HG02852 (cell line): ENCODE data around the gene CDK6.

Source experiments
- ATAC-seq: cut with Tn5 transposase; IDR thresholded peaks from one replicate; pipeline ENCODE4 v1.9.1; 2021; ENCODE audit warnings: mild to moderate bottlenecking, moderate library complexity; ENCODE audit not compliant: unreplicated experiment

The CDK6 gene

DNA sequence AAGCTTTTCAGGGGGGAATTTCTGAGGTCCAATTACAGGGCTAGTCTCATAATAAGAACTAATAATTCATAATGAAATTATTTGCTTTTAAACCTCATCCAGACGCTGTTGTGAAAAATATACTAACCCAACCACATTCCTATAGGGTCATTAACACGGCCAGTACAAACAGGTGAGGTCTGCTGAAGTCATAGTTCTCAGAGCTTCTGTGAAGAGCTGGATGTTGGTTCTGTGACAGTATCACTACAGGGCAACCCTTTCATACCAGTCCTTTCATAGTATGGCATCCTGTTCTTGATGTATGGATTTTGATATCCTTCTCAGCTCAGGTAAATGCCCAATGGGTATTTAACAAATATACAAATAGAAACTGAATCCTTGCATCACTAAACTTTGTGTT is 183.8 kb downstream of the CDK6 start:
- ATAC-seq: no peak

DNA sequence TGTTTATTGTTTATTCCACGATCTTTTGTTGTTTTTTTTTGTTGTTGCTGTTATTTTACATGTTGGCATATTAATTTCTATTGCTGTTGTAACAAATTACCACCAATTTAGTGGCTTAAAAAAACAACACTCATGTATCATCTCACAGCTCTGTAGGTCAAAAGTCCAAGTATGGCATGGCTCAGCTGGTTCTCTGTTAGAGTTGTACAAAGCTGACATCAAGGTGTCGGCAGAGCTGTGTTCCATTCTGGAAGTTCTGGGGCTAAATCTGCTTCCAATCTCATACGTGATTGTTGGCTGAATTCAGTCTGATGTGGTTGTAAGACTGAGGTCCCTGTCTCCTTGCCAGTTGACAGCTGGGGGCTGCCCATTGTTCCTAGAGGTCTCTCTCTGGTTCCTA is 186.0 kb downstream of the CDK6 start:
- no peak for ATAC-seq

DNA sequence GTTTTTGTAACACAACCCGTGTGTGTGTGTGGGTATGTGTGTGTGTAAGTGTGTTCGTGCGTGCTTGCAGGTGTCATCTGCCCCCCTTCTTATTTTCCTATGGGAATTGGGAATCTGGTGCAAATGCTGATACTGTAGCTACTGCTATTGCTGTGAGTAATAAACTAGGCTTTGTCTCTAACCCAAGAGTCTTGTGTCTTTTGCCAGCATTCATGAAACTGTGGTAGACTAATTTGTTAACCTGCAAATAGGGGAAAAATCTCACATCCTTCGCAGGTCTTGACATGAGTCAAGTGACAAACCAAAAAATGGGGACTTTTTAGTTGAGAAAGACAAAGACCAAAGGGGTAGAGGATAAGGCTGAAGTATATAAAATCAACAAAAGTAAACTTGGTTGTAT is 188.3 kb downstream of the CDK6 start:
- peak; percentile 78 for ATAC-seq

DNA sequence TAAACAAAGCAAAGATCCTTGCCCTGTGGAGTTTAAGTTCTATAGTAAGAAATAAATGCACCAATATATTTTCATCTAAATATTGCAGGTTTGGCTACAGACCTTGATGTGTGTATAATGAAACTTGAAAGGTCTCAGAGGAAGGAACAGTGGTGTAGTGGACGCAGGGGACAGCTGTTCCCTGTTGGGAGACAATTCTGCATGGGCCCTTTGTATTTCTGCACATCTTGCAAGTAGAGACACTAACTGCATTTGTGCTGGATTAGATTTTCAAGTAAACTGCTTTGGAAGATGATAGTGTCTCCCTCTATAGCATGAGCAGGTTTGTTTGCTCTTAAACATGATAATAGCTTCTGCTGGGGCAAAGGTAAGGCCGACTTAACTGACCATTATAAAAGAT is 188.7 kb downstream of the CDK6 start:
- peak; percentile 3 for ATAC-seq

DNA sequence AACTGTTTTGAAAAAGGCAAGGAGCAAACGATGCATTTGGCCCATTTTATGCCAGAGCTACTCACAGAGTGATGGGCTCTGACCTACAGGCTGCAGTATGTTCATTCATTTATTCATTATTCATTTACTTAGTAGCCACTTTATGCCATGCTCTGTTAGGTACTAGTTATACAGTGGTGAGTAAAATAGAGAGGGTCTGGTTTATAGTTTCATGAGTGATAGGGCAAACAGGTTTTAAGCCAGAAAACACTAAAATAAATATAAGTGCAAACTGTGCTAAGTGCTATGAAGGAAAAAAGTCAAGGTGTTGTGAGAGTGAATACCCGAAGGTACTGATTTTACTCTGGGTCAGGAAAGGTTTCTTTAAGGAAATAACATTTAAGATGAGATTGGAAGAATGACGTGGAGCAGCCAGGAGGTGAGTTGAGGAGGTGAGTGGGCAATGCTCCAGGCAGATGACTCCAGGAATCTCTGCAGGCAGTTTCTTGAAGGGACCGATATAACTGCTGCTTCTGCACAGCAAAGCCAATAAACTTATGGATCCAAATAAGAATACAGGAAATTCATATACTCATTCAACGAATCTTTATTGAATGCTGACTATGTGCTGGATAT is 189.3 kb downstream of the CDK6 start:
- no peak for ATAC-seq

DNA sequence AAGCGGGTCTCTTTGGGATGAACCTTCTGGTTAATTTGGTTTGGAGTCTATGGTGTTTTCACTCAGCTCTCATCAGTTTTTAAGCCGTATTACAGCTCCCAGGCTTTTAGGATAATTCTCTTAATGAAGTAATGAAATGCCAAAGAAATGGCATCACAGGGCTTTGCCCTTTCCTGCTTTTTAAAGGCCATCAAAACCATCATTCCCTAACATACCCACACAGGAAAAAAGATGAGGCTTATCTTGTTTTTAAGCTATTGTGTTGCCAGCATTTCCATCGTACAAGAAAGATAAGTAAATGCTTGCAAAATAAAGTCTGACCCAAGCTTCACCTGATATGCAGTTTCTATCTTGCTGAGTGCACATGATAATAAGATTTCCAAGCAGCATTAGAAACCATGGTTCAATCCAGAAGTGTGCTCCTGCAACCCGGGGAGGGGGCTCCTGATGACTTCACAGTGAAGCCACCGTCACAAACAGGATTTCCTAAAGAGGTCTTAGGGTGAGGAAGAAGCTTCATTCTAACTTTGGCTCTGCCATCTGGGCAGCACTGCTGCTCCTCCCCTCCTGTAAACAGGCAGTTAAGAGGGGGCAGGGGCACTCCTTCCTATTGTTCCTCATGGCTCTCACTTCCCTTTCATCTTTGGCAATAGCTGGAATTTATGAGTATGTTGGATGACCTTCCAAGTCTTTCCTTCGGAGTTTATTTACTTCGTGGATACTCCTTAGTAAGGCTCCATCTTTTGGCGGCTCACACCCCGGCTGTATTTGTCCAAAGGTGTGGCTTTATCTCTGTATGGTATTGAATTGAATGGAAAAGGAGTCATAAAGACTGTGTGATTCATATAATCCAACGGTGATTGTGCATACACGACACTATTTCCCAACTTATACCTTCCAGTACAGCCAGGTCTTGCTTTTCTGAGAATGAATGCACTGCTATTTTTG is 191.0 kb downstream of the CDK6 start:
- ATAC-seq: no peak

DNA sequence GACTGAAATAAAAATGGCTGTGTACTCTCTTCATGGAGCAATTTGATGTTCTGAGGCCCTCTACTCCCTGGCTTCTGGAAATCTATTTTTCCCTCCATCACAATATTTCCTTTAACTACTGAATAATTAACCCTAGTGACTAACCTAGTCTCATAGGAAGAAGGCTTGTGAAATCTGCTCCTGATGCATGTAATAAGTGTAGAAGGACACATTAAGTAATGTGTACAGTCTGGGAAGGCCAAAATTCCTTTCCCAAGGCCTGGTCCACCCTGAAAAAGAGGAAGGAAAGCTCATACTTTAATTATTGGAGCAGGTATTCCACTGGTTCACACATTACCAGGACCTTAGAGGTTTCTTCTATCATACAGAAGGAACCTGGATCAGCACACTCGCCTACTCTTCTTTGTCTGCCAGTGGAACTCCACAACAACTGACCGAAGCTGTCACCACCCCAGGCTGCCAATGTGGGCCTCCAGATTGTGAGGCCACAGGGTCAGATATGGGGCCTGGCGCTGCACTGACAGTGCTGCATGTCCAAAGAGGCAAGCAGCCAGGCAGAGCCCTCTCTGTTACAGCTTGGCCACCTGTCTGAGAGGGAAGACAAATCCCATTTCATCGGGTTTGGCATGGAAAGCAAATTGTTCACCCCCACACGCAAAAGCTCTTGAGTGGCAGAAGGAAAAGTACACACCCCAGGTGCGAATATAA is 191.8 kb downstream of the CDK6 start:
- ATAC-seq: no peak

DNA sequence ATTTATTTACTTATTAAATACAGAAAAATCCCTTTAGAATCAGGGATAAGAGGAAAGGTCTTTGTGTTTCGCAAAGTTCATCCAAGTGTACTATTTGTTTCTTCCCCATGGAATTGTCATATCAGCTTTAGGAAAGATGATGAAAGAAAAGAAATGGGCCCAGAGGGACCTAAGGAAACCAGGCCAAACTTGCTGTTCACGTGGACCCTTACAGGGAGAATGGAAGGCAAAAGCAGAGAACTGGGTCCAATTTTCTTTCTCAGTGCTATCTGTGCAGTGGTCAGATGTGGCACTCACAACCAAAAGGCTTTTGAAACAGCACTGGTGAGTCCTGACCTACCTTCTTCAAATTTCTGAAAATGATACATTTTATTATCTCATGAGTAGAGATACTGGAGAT is 192.6 kb downstream of the CDK6 start:
- ATAC-seq: no peak

DNA sequence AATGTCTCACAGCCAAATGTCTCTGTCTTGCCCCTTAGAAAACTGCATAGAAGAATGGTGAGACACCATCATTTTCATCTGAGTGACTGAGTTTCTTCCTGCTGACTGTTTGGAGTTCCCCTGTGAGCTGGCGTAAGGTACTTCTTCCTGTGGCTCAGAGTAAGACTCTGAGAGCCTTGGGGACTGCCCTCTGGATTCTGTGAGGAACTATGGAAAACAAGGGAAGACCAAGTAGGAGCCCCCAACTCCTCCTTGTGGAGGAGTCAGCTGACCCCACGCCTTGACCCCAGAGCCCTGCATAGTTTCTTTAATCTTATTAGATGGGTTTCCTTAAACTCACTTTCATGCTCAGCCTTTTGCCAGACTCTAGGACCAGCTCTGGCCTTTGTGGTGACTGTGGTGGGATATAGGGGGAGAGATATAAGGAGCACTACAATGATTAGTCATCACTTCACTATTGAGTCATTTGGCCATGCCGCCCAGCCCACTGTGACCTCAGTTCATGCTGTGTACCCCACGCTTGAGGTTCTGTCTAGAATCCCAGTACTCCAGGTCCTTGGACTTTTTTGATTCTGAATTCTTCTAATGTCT is 194.4 kb downstream of the CDK6 start:
- ATAC-seq: peak; percentile 87

DNA sequence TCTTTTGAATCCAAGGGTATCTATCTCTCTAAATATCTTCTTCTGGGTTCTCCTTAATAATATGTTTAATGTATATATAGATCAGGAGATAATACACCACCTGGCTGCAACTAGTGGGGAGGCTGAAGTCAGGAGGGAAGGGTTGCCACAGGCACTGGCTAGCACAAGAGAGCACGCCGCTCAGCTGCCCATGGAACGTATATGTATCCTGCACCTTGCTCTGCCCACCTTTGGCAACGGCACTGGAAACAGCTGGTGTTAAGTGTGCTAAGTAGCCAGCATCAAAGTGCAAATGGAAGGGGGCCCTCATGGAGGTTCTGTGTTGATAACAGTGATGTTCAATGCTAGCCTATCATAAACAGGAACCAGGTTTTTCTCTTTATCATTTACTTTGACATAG is 196.4 kb downstream of the CDK6 start:
- no peak for ATAC-seq

DNA sequence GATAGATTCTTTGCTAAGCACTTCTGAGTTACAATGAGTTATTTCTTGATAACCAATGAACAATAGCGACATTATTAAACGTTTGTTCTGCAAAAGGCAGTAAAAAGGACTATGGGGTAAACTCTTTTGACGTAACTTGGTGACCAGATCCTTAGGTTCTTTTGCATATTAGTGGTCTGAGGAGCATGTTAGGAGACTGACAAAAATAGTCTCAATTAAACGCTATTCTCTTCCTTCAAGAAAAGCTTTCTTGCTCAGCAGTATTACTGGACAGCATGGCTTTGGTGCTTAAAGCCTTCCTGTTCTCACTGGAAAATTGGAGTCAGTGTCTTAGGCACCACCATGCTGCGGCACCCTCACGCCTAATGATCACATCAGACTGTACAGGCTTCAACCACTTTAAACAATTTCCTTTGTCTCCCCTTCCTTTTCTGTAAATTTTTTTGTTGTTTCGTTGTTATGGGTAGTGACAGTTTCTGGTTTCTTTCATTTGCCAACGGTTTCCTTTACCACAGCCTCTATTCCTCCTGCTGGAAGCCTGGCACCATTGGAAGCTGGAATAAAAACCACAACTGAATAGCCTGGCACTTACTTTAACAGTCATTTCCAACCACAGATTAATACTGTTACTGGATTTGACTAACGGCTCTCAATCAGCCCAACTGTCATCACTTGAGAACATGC is 197.0 kb downstream of the CDK6 start:
- no peak for ATAC-seq

DNA sequence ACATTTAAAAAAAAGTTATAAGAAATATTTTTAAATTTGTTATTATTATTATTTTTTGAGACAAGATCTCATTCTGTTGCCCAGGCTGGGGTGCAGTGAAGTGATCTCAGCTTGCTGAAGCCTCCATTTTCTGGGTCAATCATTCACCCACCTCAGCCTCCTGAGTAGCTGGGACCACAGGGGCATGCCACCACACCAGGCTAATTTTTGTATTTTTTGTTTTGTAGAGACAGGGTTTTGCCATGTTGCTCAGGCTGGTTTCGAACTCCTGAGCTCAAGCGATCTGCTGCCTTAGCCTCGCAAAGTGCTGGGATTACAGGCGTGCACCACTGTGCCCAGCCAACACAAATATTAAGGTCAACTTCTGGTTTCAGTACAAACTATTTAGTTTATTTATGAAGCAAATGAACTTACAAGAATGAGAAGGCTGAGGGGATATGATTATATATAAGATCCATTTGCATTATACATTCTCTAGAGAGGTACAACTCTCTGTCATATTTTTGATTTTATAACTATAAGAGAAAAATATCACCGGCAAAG is 200.3 kb downstream of the CDK6 start:
- no peak for ATAC-seq

DNA sequence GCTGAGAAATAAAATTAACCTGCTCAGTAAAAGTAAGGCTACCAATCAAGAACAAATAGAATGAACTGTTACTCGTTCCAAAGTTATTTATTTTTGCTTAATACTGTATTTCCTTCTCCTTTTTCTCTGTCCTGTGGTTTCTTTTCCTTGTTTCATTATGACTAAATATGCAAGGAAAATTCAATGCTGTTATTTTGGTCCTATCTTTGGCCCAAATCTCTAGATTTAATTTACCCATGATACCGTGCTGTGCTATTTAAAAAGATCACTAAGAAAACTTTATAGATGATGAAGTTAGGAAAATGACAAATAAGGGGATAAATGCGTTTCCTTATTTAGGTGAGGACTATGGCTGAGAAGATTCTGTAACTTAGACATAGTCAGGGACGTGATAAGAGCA is 200.8 kb downstream of the CDK6 start:
- ATAC-seq: no peak

DNA sequence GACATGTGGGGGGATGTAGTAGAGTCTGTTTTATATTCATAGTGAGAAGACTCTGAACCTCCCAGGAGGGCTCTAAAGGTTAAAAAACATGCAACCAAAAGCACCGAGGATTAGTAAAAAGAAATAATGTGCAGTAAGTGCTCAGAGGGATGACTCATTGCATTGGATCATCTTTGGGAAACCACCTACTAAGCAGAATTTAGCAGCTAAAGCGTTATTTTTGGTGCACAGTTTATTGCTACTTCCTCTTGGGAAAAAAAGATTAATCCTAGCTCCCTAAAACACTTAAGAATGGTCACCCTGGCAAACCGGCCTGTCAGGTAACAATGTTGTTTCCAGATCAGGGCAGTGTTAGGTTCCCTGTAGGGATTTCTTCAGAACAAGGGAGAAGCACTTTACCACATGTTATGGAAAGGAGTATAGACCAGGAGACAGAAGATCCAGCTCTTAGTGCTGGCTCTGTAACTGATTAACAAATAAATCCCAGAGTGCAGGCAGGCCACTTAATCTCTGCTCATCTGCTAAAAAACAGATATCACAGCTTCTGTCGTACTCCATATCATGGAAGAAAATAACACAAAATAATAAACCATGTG is 201.4 kb downstream of the CDK6 start:
- peak; percentile 31 for ATAC-seq

DNA sequence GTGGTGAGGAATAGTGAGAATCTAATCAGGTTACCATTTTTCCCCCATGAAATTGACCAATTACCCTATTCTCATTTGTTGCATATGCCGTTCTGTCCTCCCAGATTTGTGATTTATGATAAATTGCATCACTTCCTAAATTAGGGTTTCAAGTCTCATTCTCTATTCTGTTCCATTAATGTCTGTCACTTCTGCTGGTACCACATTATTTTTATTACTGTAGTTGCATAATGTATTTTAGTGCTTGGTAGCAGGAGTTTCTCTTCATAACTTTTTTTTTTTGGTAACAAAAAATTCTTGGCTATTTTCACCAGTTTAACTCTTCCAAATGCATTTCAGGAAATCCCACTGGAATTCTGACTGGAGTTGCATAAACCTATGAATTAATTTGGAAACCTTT is 202.2 kb downstream of the CDK6 start:
- no peak for ATAC-seq

DNA sequence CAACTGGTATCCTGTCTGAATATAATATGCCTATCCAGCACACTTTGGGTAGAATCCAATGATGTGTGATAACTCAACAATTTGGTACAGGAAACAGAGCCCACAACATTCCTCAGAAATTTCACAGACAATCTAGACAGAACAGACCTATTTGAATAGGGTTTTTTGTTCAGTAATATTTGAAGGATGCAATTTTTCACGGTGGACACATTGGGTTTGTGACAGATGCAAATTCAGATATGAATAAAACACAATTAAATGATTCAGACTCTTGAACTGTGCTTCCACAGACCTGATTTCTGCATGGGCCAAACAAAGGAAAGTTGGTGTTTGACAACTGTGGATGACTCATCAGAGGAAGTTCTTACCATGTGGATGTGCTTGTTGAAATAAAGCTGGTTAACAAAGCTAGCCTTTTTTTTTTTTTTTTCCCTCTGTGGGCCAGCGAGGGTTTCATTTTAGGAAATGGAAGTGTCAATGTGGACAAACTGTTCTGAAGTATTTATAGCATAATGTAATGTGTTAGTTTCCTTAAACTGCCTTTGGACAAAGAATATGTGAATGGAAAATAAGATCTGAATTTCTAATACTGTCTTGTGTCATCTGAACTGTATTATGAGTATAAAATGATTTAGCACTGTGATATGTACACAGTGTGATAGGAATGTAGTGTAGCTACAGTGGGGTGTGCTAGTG is 203.0 kb downstream of the CDK6 start:
- no peak for ATAC-seq

DNA sequence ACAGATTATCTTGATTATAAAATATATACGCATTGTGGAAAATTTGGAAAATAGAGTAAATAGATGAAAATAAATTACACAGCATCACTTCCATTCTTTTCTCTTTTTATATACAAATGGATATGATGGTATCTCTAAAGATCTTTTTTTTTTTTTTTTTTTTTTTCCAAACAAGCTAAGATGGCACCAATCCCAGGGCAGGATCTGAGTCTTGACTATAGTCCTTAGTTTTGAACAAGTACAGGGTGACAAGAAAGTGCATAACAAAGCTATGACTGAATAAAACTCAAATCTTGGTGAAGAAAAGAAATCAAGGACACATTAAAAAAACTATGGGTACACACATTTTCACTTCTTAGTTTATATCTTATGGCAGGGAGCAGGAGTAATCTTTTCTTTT is 203.6 kb downstream of the CDK6 start:
- ATAC-seq: no peak

DNA sequence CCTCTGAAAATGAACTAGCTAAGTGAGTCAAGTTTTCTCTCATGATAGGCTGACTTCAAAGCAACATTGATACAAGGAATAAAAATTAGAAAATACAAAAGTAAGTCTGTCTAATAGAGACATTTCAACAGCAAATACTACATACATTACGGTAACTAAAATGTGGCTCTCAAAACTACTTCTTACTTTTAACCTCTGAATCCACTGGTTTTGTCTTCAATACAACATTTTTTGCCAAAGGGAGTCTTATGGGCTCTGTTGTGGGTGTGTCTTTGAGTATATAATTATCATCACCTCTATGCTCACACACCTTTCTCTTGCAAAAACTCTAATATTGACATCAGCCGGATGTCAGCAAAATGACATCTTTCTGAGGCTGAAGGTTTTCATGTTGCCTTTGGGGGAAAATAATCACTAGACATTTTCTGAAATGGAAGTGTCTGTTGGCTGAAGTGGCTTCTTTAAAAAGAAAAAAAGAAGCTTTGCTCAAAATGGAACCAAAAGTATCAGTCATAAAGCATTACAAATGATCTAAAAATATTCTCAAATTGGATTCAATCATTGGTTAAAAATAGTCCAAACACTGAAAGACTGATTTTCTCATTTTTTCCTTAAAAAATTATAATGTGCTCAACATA is 204.4 kb downstream of the CDK6 start:
- ATAC-seq: no peak
